SK-N-SH (cell line): Measurements from ENCODE around the gene POLR1C. TPM values are rescaled to one million over a fixed set of nuclear protein-coding genes. Genes with fewer than 3 reads are reported as not detected.

ENCODE experiments used
- CTCF ChIA-PET: fragments of 300-600, 350-600 bp; formaldehyde crosslinking; extraction: SDS; loops from one replicate; lab custom pipeline; 2021; lab: Yijun Ruan, JAX
- POLR2A ChIA-PET: fragments of 350-600 bp; sonication (Branson Sonifier 250); formaldehyde crosslinking; extraction: SDS; loops from one replicate; lab custom pipeline; 2020; ENCODE audit warnings: antibody characterized with exemption, inconsistent platforms; lab: Yijun Ruan, JAX
- DNase-seq: peaks from one replicate; pipeline ENCODE4 v3.0.0; 2012
- H2AFZ ChIP-seq: fragments of 200-600 bp; sonication (generic); 2 replicates; pipeline ENCODE4 v1.8.1; 2016; ENCODE audit warnings: antibody characterized with exemption, mild to moderate bottlenecking, low read depth
- H3F3A ChIP-seq: fragments of 200-600 bp; sonication (generic); replicated peaks from 2 replicates; pipeline ENCODE3; 2016; ENCODE audit warnings: antibody characterized with exemption, mild to moderate bottlenecking; ENCODE audit not compliant: insufficient read depth
- H3K27ac ChIP-seq, 2 experiments: fragments of 200-500 bp in 1 of 2; fragments of 200-600 bp in 1 of 2; sonication (Bioruptor generic) in 1 of 2; sonication (generic), shearing (Covaris generic) in 1 of 2; 2 replicates each; pipeline versions ENCODE4 v1.5.1 to v1.6.1; 2014 to 2016; ENCODE audit warnings: low read depth in 2 of 2, inconsistent platforms in 1 of 2, low read length in 1 of 2, mild to moderate bottlenecking in 1 of 2, mixed read lengths in 1 of 2
- H3K27me3 ChIP-seq: fragments of 200-600 bp; sonication (generic), shearing (Covaris generic); 2 replicates; pipeline ENCODE4 v1.6.1; 2016; ENCODE audit warnings: mixed run types; ENCODE audit not compliant: insufficient read depth
- H3K36me3 ChIP-seq, 2 experiments: fragments of 200-500 bp in 1 of 2; fragments of 200-600 bp in 1 of 2; sonication (Bioruptor generic) in 1 of 2; sonication (generic) in 1 of 2; replicated peaks in 1 of 2; 2 replicates each; pipeline versions ENCODE3 to v1.5.1; 2014 to 2016; ENCODE audit warnings: low read length in 1 of 2, mild to moderate bottlenecking in 1 of 2; ENCODE audit not compliant: insufficient read depth in 2 of 2, control insufficient read depth in 1 of 2
- H3K4me1 ChIP-seq, 2 experiments: fragments of 200-500 bp in 1 of 2; fragments of 200-600 bp in 1 of 2; sonication (Bioruptor generic) in 1 of 2; sonication (generic), shearing (Covaris generic) in 1 of 2; 2 replicates each; pipeline versions ENCODE4 v1.5.1 to v1.6.1; 2014 to 2016; ENCODE audit warnings: low read depth in 1 of 2, low read length in 1 of 2, mixed run types in 1 of 2; ENCODE audit not compliant: insufficient read depth in 2 of 2, control insufficient read depth in 1 of 2
- H3K4me2 ChIP-seq: fragments of 200-600 bp; sonication (generic), shearing (Covaris generic); 2 replicates; pipeline ENCODE4 v1.6.1; 2017; ENCODE audit warnings: mixed run types
- H3K4me3 ChIP-seq, 2 experiments: fragments of 200-500 bp in 1 of 2; fragments of 200-600 bp in 1 of 2; sonication (Bioruptor generic) in 1 of 2; sonication (generic), shearing (Covaris generic) in 1 of 2; 2 replicates each; pipeline versions ENCODE4 v1.5.1 to v1.8.1; 2014 to 2016; ENCODE audit warnings: low read depth in 2 of 2, inconsistent platforms in 1 of 2, low read length in 1 of 2, mild to moderate bottlenecking in 1 of 2, mixed read lengths in 1 of 2, moderate library complexity in 1 of 2
- H3K79me2 ChIP-seq: fragments of 200-600 bp; sonication (generic); 2 replicates; pipeline ENCODE4 v1.8.1; 2017; ENCODE audit warnings: mild to moderate bottlenecking; ENCODE audit not compliant: insufficient read depth
- H3K9ac ChIP-seq: fragments of 200-600 bp; sonication (generic); 2 replicates; pipeline ENCODE4 v1.6.1; 2017; ENCODE audit warnings: mixed run types
- H3K9me2 ChIP-seq: fragments of 200-600 bp; sonication (generic); 2 replicates; pipeline ENCODE4 v1.6.1; 2017; ENCODE audit warnings: mixed run types
- H3K9me3 ChIP-seq: fragments of 200-600 bp; sonication (generic); 2 replicates; pipeline ENCODE4 v1.6.1; 2017; ENCODE audit warnings: mixed run types, mild to moderate bottlenecking, moderate library complexity
- H4K20me1 ChIP-seq: fragments of 200-600 bp; sonication (generic); 2 replicates; pipeline ENCODE4 v1.6.1; 2017; ENCODE audit warnings: mild to moderate bottlenecking, mixed run types; ENCODE audit not compliant: insufficient read depth
- CHD2 ChIP-seq: fragments of 150-350 bp; IDR thresholded peaks from 2 replicates; pipeline ENCODE4 v1.6.1; 2018; ENCODE audit warnings: low read length; ENCODE audit not compliant: partially characterized antibody
- CTCF ChIP-seq: fragments of 200-600 bp; sonication (generic); IDR thresholded peaks from 2 replicates; pipeline ENCODE4 v1.6.1; 2017; ENCODE audit warnings: antibody characterized with exemption, mild to moderate bottlenecking, moderate library complexity
- FOSL2 ChIP-seq: IDR thresholded peaks from 2 replicates; pipeline ENCODE4 v1.4.0; 2012; ENCODE audit warnings: low read depth, mild to moderate bottlenecking, moderate library complexity, borderline replicate concordance
- GABPA ChIP-seq: IDR thresholded peaks from 2 replicates; pipeline ENCODE4 v1.4.0; 2012; ENCODE audit warnings: low read depth, mild to moderate bottlenecking
- MEF2A ChIP-seq: IDR thresholded peaks from 2 replicates; pipeline ENCODE4 v1.4.0; 2012; ENCODE audit warnings: low read depth, borderline replicate concordance
- MXI1 ChIP-seq: IDR thresholded peaks from 2 replicates; pipeline ENCODE4 v1.6.1; 2012; ENCODE audit warnings: mild to moderate bottlenecking, low read depth, low read length, improper control_type of control experiment
- RCOR1 ChIP-seq: fragments of 150-350 bp; IDR thresholded peaks from 2 replicates; pipeline ENCODE4 v1.6.1; 2017; ENCODE audit warnings: antibody characterized with exemption, low read length
- RFX5 ChIP-seq: IDR thresholded peaks from 2 replicates; pipeline ENCODE4 v1.6.1; 2012; ENCODE audit warnings: mild to moderate bottlenecking, improper control_type of control experiment, low read length
- USF1 ChIP-seq: IDR thresholded peaks from 2 replicates; pipeline ENCODE4 v1.4.0; 2012; ENCODE audit warnings: low read depth, borderline replicate concordance
- USF2 ChIP-seq: fragments of 150-350 bp; IDR thresholded peaks from 2 replicates; pipeline ENCODE4 v1.6.1; 2017; ENCODE audit warnings: antibody characterized with exemption, low read length, low read depth, borderline replicate concordance
- ZBTB33 ChIP-seq: IDR thresholded peaks from 2 replicates; pipeline ENCODE4 v1.4.0; 2012; ENCODE audit warnings: low read depth, borderline replicate concordance
- WGBS: methylation state at CpG from one replicate; pipeline ENCODE4 v1.1.6; 2017; ENCODE audit warnings: low lambda C conversion rate; 5-methylcytosine and 5-hydroxymethylcytosine counted together
- polyA plus RNA-seq, 3 experiments: library from polyadenylated mRNA; depleted of rRNA; stranded (reverse); fragments of >200 nt; gene quantifications; 2 replicates each; pipeline ENCODE4 v1.2.3, GENCODE V29; 2012

Gene POLR1C
- polyA plus RNA-seq, 1 of the 3 experiments (the other 2 are of a cell fraction), result 59.1 TPM

GRCh38 chr6:43468240-43468639 is 48.6 kb upstream of the POLR1C start:
- peaks cover 3% of the 10 kb centered on the region; the same call in 1 of the 2 replicates for H3K27me3 ChIP-seq
- no peaks in the 10 kb centered on the region for H3K4me1 ChIP-seq
- WGBS, result 78% methylated on average over 1 of the region's 4 CpGs
- POLR2A ChIA-PET, result no interaction called here
- H2AFZ ChIP-seq, result no peak overlapping the region
- TF ChIP-seq GABPA, result no peak
- no peaks in the 10 kb centered on the region for H3K9me3 ChIP-seq
- no peaks in the 10 kb centered on the region for H4K20me1 ChIP-seq
- no peaks in the 10 kb centered on the region for H3K79me2 ChIP-seq
- no peak overlapping the region for H3K4me3 ChIP-seq
- CTCF ChIA-PET, result interaction anchor here (1.4 to 1.5 kb wide), 2 partner anchors 22 to 39 kb away, joined by 4 to 7 read pairs; no protein-coding TSS in a partner anchor
- DNase-seq, result no peak
- H3K27ac ChIP-seq, result no peak overlapping the region
- no peak overlapping the region for H3K4me2 ChIP-seq
- H3F3A ChIP-seq, result no peaks in the 10 kb centered on the region
- H3K9me2 ChIP-seq, result no peaks in the 10 kb centered on the region
- no peaks in the 10 kb centered on the region for H3K36me3 ChIP-seq
- no peak overlapping the region for H3K9ac ChIP-seq

GRCh38 chr6:43468748-43469681 is 47.9 kb upstream of the POLR1C start:
- no peak for TF ChIP-seq CHD2
- TF ChIP-seq MEF2A, result no peak
- no peak for TF ChIP-seq MXI1
- no peak for TF ChIP-seq RFX5
- no peak for TF ChIP-seq ZBTB33
- no peak for TF ChIP-seq FOSL2
- TF ChIP-seq RCOR1, result no peak
- no peak for TF ChIP-seq CTCF
- TF ChIP-seq USF2, result no peak
- no peak for TF ChIP-seq USF1
- no peaks in the 10 kb centered on the region for H3K27me3 ChIP-seq
- no peak overlapping the region for H3K9ac ChIP-seq
- no peaks in the 10 kb centered on the region for H3K9me2 ChIP-seq
- WGBS, result 62% methylated on average over 13 of the region's 13 CpGs
- H2AFZ ChIP-seq, result no peak overlapping the region
- H3K4me3 ChIP-seq, result no peak overlapping the region
- POLR2A ChIA-PET, result no interaction called here
- no peaks in the 10 kb centered on the region for H4K20me1 ChIP-seq
- no peak overlapping the region for H3K4me2 ChIP-seq
- H3K9me3 ChIP-seq, result no peaks in the 10 kb centered on the region
- no peaks in the 10 kb centered on the region for H3K79me2 ChIP-seq
- CTCF ChIA-PET, result interaction anchor here (1.5 kb wide), 1 partner anchor 13 kb away, joined by 6 read pairs; no protein-coding TSS in a partner anchor
- no peaks in the 10 kb centered on the region for H3K36me3 ChIP-seq
- no peaks in the 10 kb centered on the region for H3F3A ChIP-seq
- H3K4me1 ChIP-seq, result no peaks in the 10 kb centered on the region
- DNase-seq, result no peak
- no peak overlapping the region for H3K27ac ChIP-seq
